Measurements from ENCODE around the gene USP48.

USP48 gene

GRCh38 chr1:21702780-21703179 is 80.2 kb downstream of the USP48 start:
- Histone ChIP-seq H4K91ac (ENCODE audit: low read depth, low read length, poor library complexity) (no peak overlapping the region), H3K27ac (replicated peaks; ENCODE audit: low read length) (no peak overlapping the region), H3K79me1 (ENCODE audit: low read depth, low read length) (no peaks in the 10 kb centered on the region), H4K8ac (ENCODE audit: low read depth, low read length) (no peak overlapping the region), H3K4ac (ENCODE audit: low read length) (no peak overlapping the region), H2AK5ac (ENCODE audit: low read depth, low read length) (no peak overlapping the region), H2AFZ (ENCODE audit: low read length) (no peak overlapping the region), H3K18ac (ENCODE audit: low read length) (no peak overlapping the region), H3K14ac (ENCODE audit: low read length) (no peak overlapping the region), H3K27me3 (ENCODE audit: control insufficient read depth in 3 of 3, insufficient read depth in 3 of 3, low read depth in 1 of 3, low read length in 3 of 3) (no peaks in the 10 kb centered on the region), H2BK12ac (ENCODE audit: low read length) (no peak overlapping the region), H3K4me2 (ENCODE audit: insufficient read depth, low read length, poor library complexity, severe bottlenecking) (no peak overlapping the region), H2BK120ac (ENCODE audit: low read depth, low read length) (no peak overlapping the region), H3K9me3 (replicated peaks in 1 of 2; ENCODE audit: control insufficient read depth in 2 of 2, insufficient read depth in 1 of 2, low read depth in 1 of 2, low read length in 2 of 2) (no peaks in the 10 kb centered on the region), H3K4me1 (ENCODE audit: control insufficient read depth in 2 of 2, insufficient read depth in 1 of 2, low read depth in 1 of 2, low read length in 2 of 2) (peaks cover 2 to 3% of the 10 kb centered on the region in 2 donors), H2BK5ac (ENCODE audit: low read length) (no peak overlapping the region), H3K4me3 (ENCODE audit: low read length in 2 of 2) (no peak overlapping the region), H3K36me3 (replicated peaks in 1 of 2; ENCODE audit: control insufficient read depth in 2 of 2, insufficient read depth in 2 of 2, low read length in 2 of 2) (peaks cover 1 to 88% of the 10 kb centered on the region in 2 donors), H3K9ac (ENCODE audit: low read depth, low read length, poor library complexity) (no peak overlapping the region), H2BK15ac (ENCODE audit: low read length) (no peak overlapping the region), H3K23ac (ENCODE audit: low read depth, low read length, poor library complexity) (no peak overlapping the region)
- WGBS, 2 donors (ENCODE audit: extremely low coverage in 2 of 2, insufficient read length in 2 of 2, insufficient replicate concordance in 1 of 2) = no CpG with 5 or more reads among the region's 4 CpGs
- no peak for DNase-seq (ENCODE audit: low spot score)

GRCh38 chr1:21701401-21701800 is 81.5 kb downstream of the USP48 start:
- Histone ChIP-seq H2BK5ac (ENCODE audit: low read length) (no peak overlapping the region), H3K4me1 (ENCODE audit: control insufficient read depth in 2 of 2, insufficient read depth in 1 of 2, low read depth in 1 of 2, low read length in 2 of 2) (peaks cover 2 to 3% of the 10 kb centered on the region in 2 donors), H3K27me3 (ENCODE audit: control insufficient read depth in 3 of 3, insufficient read depth in 3 of 3, low read depth in 1 of 3, low read length in 3 of 3) (no peaks in the 10 kb centered on the region), H3K23ac (ENCODE audit: low read depth, low read length, poor library complexity) (no peak overlapping the region), H2BK12ac (ENCODE audit: low read length) (no peak overlapping the region), H4K91ac (ENCODE audit: low read depth, low read length, poor library complexity) (no peak overlapping the region), H3K4me2 (ENCODE audit: insufficient read depth, low read length, poor library complexity, severe bottlenecking) (no peak overlapping the region), H2AK5ac (ENCODE audit: low read depth, low read length) (no peak overlapping the region), H3K4me3 (ENCODE audit: low read length in 2 of 2) (no peak overlapping the region), H4K8ac (ENCODE audit: low read depth, low read length) (no peak overlapping the region), H3K36me3 (replicated peaks in 1 of 2; ENCODE audit: control insufficient read depth in 2 of 2, insufficient read depth in 2 of 2, low read length in 2 of 2) (peaks cover 1 to 79% of the 10 kb centered on the region in 2 donors), H3K9me3 (replicated peaks in 1 of 2; ENCODE audit: control insufficient read depth in 2 of 2, insufficient read depth in 1 of 2, low read depth in 1 of 2, low read length in 2 of 2) (no peaks in the 10 kb centered on the region), H3K79me1 (ENCODE audit: low read depth, low read length) (no peaks in the 10 kb centered on the region), H3K18ac (ENCODE audit: low read length) (no peak overlapping the region), H3K27ac (replicated peaks; ENCODE audit: low read length) (no peak overlapping the region), H3K4ac (ENCODE audit: low read length) (no peak overlapping the region), H3K14ac (ENCODE audit: low read length) (no peak overlapping the region), H2BK15ac (ENCODE audit: low read length) (no peak overlapping the region), H3K9ac (ENCODE audit: low read depth, low read length, poor library complexity) (no peak overlapping the region), H2BK120ac (ENCODE audit: low read depth, low read length) (no peak overlapping the region), H2AFZ (ENCODE audit: low read length) (no peak overlapping the region)
- no peak for DNase-seq (ENCODE audit: low spot score)
- WGBS, 2 donors (ENCODE audit: extremely low coverage in 2 of 2, insufficient read length in 2 of 2, insufficient replicate concordance in 1 of 2) = no CpG with 5 or more reads among the region's 6 CpGs

DNA sequence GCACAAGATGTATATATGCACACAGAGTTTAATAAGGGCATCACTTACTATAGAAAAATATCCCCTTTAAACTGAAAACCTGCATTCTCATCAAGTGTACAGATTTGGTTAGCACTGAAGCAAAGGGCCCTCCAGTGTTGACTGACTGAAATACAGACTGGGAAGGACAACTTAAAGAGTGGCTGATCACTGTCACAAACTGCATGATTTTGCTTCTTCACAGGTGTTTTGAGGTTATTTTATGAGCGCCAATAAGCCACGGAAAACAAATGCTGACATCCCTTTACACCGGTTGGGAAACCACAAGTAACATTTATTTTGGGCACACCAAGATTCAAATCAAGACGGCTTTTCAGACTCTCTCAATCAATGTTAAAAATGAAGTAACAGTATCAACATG is 82.9 kb downstream of the USP48 start:
- no peak for DNase-seq (ENCODE audit: low spot score)
- Histone ChIP-seq H3K9ac (ENCODE audit: low read depth, low read length, poor library complexity) (no peak overlapping the region), H2AK5ac (ENCODE audit: low read depth, low read length) (no peak overlapping the region), H2BK12ac (ENCODE audit: low read length) (no peak overlapping the region), H3K9me3 (replicated peaks in 1 of 2; ENCODE audit: control insufficient read depth in 2 of 2, insufficient read depth in 1 of 2, low read depth in 1 of 2, low read length in 2 of 2) (no peaks in the 10 kb centered on the region), H2BK5ac (ENCODE audit: low read length) (no peak overlapping the region), H2AFZ (ENCODE audit: low read length) (no peak overlapping the region), H3K23ac (ENCODE audit: low read depth, low read length, poor library complexity) (no peak overlapping the region), H3K4me2 (ENCODE audit: insufficient read depth, low read length, poor library complexity, severe bottlenecking) (no peak overlapping the region), H3K14ac (ENCODE audit: low read length) (no peak overlapping the region), H3K4ac (ENCODE audit: low read length) (no peak overlapping the region), H2BK15ac (ENCODE audit: low read length) (no peak overlapping the region), H3K4me1 (ENCODE audit: control insufficient read depth in 2 of 2, insufficient read depth in 1 of 2, low read depth in 1 of 2, low read length in 2 of 2) (peaks cover under 1% of the 10 kb centered on the region in 2 donors), H2BK120ac (ENCODE audit: low read depth, low read length) (no peak overlapping the region), H3K4me3 (ENCODE audit: low read length in 2 of 2) (no peak overlapping the region), H3K36me3 (replicated peaks in 1 of 2; ENCODE audit: control insufficient read depth in 2 of 2, insufficient read depth in 2 of 2, low read length in 2 of 2) (peaks cover 1 to 79% of the 10 kb centered on the region in 2 donors), H3K79me1 (ENCODE audit: low read depth, low read length) (no peaks in the 10 kb centered on the region), H3K27me3 (ENCODE audit: control insufficient read depth in 3 of 3, insufficient read depth in 3 of 3, low read depth in 1 of 3, low read length in 3 of 3) (no peaks in the 10 kb centered on the region), H4K91ac (ENCODE audit: low read depth, low read length, poor library complexity) (no peak overlapping the region), H4K8ac (ENCODE audit: low read depth, low read length) (no peak overlapping the region), H3K27ac (replicated peaks; ENCODE audit: low read length) (no peak overlapping the region), H3K18ac (ENCODE audit: low read length) (no peak overlapping the region)
- no CpG with 5 or more reads among the region's 4 CpGs for WGBS, 2 donors (ENCODE audit: extremely low coverage in 2 of 2, insufficient read length in 2 of 2, insufficient replicate concordance in 1 of 2)

DNA sequence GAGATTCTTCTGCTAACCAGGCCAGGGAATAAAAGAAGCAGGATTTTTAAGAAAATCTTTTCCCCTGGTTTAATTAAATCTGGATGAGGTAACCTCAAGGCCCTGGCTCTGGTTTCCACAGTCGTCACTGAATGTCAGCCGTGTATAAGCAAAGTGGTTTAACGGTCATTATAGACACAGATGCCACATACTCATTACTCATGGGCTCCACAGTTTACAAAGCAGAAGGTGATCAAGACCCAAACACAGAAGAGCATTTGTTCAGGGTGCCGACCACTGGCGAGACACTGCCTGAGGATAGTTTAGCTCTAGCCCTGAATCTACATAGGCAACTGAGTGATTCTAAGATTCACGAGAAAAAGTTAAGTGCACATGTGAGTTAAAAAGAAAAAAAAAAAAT is 86.0 kb downstream of the USP48 start:
- Histone ChIP-seq H3K36me3 (replicated peaks in 1 of 2; ENCODE audit: control insufficient read depth in 2 of 2, insufficient read depth in 2 of 2, low read length in 2 of 2) (peaks cover 4 to 78% of the 10 kb centered on the region in 2 donors), H3K79me1 (ENCODE audit: low read depth, low read length) (no peaks in the 10 kb centered on the region), H3K23ac (ENCODE audit: low read depth, low read length, poor library complexity) (no peak overlapping the region), H3K4me1 (ENCODE audit: control insufficient read depth in 2 of 2, insufficient read depth in 1 of 2, low read depth in 1 of 2, low read length in 2 of 2) (no peaks in the 10 kb centered on the region), H2BK15ac (ENCODE audit: low read length) (no peak overlapping the region), H2BK120ac (ENCODE audit: low read depth, low read length) (no peak overlapping the region), H2BK5ac (ENCODE audit: low read length) (no peak overlapping the region), H3K14ac (ENCODE audit: low read length) (no peak overlapping the region), H2AK5ac (ENCODE audit: low read depth, low read length) (no peak overlapping the region), H3K4me2 (ENCODE audit: insufficient read depth, low read length, poor library complexity, severe bottlenecking) (no peak overlapping the region), H2AFZ (ENCODE audit: low read length) (no peak overlapping the region), H3K9me3 (replicated peaks in 1 of 2; ENCODE audit: control insufficient read depth in 2 of 2, insufficient read depth in 1 of 2, low read depth in 1 of 2, low read length in 2 of 2) (no peaks in the 10 kb centered on the region), H3K27ac (replicated peaks; ENCODE audit: low read length) (no peak overlapping the region), H3K18ac (ENCODE audit: low read length) (no peak overlapping the region), H4K8ac (ENCODE audit: low read depth, low read length) (no peak overlapping the region), H3K9ac (ENCODE audit: low read depth, low read length, poor library complexity) (no peak overlapping the region), H2BK12ac (ENCODE audit: low read length) (no peak overlapping the region), H4K91ac (ENCODE audit: low read depth, low read length, poor library complexity) (no peak overlapping the region), H3K4ac (ENCODE audit: low read length) (no peak overlapping the region), H3K27me3 (ENCODE audit: control insufficient read depth in 3 of 3, insufficient read depth in 3 of 3, low read depth in 1 of 3, low read length in 3 of 3) (no peaks in the 10 kb centered on the region), H3K4me3 (ENCODE audit: low read length in 2 of 2) (no peak overlapping the region)
- no peak for DNase-seq (ENCODE audit: low spot score)
- WGBS, 2 donors (ENCODE audit: extremely low coverage in 2 of 2, insufficient read length in 2 of 2, insufficient replicate concordance in 1 of 2) = no CpG with 5 or more reads among the region's 6 CpGs
